Liver (tissue), 9 donors: Measurements from ENCODE around the gene DBH. TPM values are rescaled to one million over a fixed set of nuclear protein-coding genes. Genes with fewer than 3 reads are reported as not detected.

Experiments
- DNase-seq: peaks from one replicate; pipeline ENCODE4 v3.0.0-alpha.2; 2017; ENCODE audit warnings: low spot score
- H3K27ac ChIP-seq, 2 donors: one replicate each; pipeline ENCODE4 v1.7.0; 2013; ENCODE audit warnings: inconsistent platforms in 2 of 2, low read length in 2 of 2, control low read depth in 1 of 2, low read depth in 1 of 2, mild to moderate bottlenecking in 1 of 2
- H3K27me3 ChIP-seq, 4 donors: one replicate each; pipeline versions ENCODE4 v1.6.1 to v1.7.0; 2013; ENCODE audit warnings: low read length in 3 of 4, inconsistent platforms in 1 of 4, mild to moderate bottlenecking in 1 of 4, moderate library complexity in 1 of 4; ENCODE audit not compliant: control insufficient read depth in 4 of 4, insufficient read depth in 4 of 4
- H3K36me3 ChIP-seq, 4 donors: one replicate each; pipeline versions ENCODE4 v1.6.1 to v1.7.0; 2013; ENCODE audit warnings: low read length in 3 of 4, mild to moderate bottlenecking in 3 of 4, low read depth in 1 of 4, moderate library complexity in 1 of 4; ENCODE audit not compliant: control insufficient read depth in 4 of 4, insufficient read depth in 3 of 4
- H3K4me1 ChIP-seq, 4 donors: one replicate each; pipeline versions ENCODE4 v1.6.1 to v1.7.0; 2013; ENCODE audit warnings: low read length in 3 of 4, mild to moderate bottlenecking in 3 of 4, moderate library complexity in 1 of 4; ENCODE audit not compliant: control insufficient read depth in 4 of 4, insufficient read depth in 4 of 4
- H3K4me3 ChIP-seq, 3 donors: one replicate each; pipeline versions ENCODE4 v1.6.1 to v1.7.0; 2013; ENCODE audit warnings: low read length in 3 of 3, control low read depth in 1 of 3, low read depth in 1 of 3, mild to moderate bottlenecking in 1 of 3
- H3K9ac ChIP-seq, 2 donors: one replicate each; pipeline ENCODE4 v1.7.0; 2013; ENCODE audit warnings: low read length in 2 of 2, mild to moderate bottlenecking in 2 of 2, moderate library complexity in 2 of 2, control low read depth in 1 of 2, low read depth in 1 of 2
- H3K9me3 ChIP-seq, 4 donors: one replicate each; pipeline versions ENCODE4 v1.6.1 to v1.7.0; 2013; ENCODE audit warnings: low read length in 3 of 4; ENCODE audit not compliant: control insufficient read depth in 4 of 4
- ATF3 ChIP-seq: IDR thresholded peaks from 2 replicates; pipeline ENCODE4 v1.6.1; 2016; ENCODE audit warnings: antibody characterized with exemption
- CTCF ChIP-seq: fragments of 150-350 bp; IDR thresholded peaks from 2 replicates; pipeline ENCODE4 v1.5.1; 2017; ENCODE audit warnings: improper control_type of control experiment, low read depth, low read length; ENCODE audit not compliant: missing input control
- EGR1 ChIP-seq, 2 donors: IDR thresholded peaks; 2 replicates each; pipeline ENCODE4 v1.6.1; 2016 to 2018; ENCODE audit warnings: antibody characterized with exemption in 2 of 2, low read depth in 2 of 2
- FOXA1 ChIP-seq: IDR thresholded peaks from 2 replicates; pipeline ENCODE4 v1.6.1; 2016; ENCODE audit warnings: antibody characterized with exemption
- FOXA2 ChIP-seq: IDR thresholded peaks from 2 replicates; pipeline ENCODE4 v1.6.1; 2016; ENCODE audit warnings: antibody characterized with exemption
- GABPA ChIP-seq, 2 donors: IDR thresholded peaks in 1 of 2; conservative IDR thresholded peaks in 1 of 2; 2 replicates each; pipeline ENCODE4 v1.6.1; 2016; ENCODE audit warnings: antibody characterized with exemption in 2 of 2, mild to moderate bottlenecking in 1 of 2, moderate library complexity in 1 of 2
- HNF4A ChIP-seq, 2 donors: conservative IDR thresholded peaks; 2 replicates each; pipeline ENCODE4 v1.6.1; 2016; ENCODE audit warnings: antibody characterized with exemption in 2 of 2, mild to moderate bottlenecking in 2 of 2
- HNF4G ChIP-seq: IDR thresholded peaks from 2 replicates; pipeline ENCODE4 v1.6.1; 2016; ENCODE audit warnings: antibody characterized with exemption
- JUND ChIP-seq, 2 donors: IDR thresholded peaks; 2 replicates each; pipeline ENCODE4 v1.6.1; 2016; ENCODE audit warnings: antibody characterized with exemption in 2 of 2
- MAX ChIP-seq: IDR thresholded peaks from 2 replicates; pipeline ENCODE4 v1.6.1; 2016; ENCODE audit warnings: antibody characterized with exemption
- NR2F2 ChIP-seq: IDR thresholded peaks from 2 replicates; pipeline ENCODE4 v1.6.1; 2016; ENCODE audit warnings: antibody characterized with exemption
- RAD21 ChIP-seq, 2 donors: IDR thresholded peaks; 2 replicates each; pipeline ENCODE4 v1.6.1; 2016; ENCODE audit warnings: antibody characterized with exemption in 2 of 2, mild to moderate bottlenecking in 2 of 2
- REST ChIP-seq: IDR thresholded peaks from 2 replicates; pipeline ENCODE4 v1.6.1; 2016; ENCODE audit warnings: antibody characterized with exemption, mild to moderate bottlenecking
- RXRA ChIP-seq, 2 donors: IDR thresholded peaks; 2 replicates each; pipeline ENCODE4 v1.6.1; 2017 to 2018; ENCODE audit warnings: antibody characterized with exemption in 2 of 2, mild to moderate bottlenecking in 1 of 2
- SP1 ChIP-seq: IDR thresholded peaks from 2 replicates; pipeline ENCODE4 v1.6.1; 2018; ENCODE audit warnings: antibody characterized with exemption, mild to moderate bottlenecking
- TAF1 ChIP-seq: conservative IDR thresholded peaks from 2 replicates; pipeline ENCODE4 v1.6.1; 2016; ENCODE audit warnings: antibody characterized with exemption, mild to moderate bottlenecking
- YY1 ChIP-seq: IDR thresholded peaks from 2 replicates; pipeline ENCODE4 v1.6.1; 2016; ENCODE audit warnings: antibody characterized with exemption, mild to moderate bottlenecking
- ZBTB33 ChIP-seq: IDR thresholded peaks from 2 replicates; pipeline ENCODE4 v1.6.1; 2016; ENCODE audit warnings: antibody characterized with exemption
- WGBS: extraction: QIAGEN DNeasy Blood & Tissue Kit; methylation state at CpG from one replicate; pipeline ENCODE4 v1.1.7; 2013; 5-methylcytosine and 5-hydroxymethylcytosine counted together
- polyA plus RNA-seq, 2 donors: library from polyadenylated mRNA; stranded (reverse) in 1 of 2; unstranded in 1 of 2; fragments of 200-250 nt in 1 of 2; fragments of >200 nt in 1 of 2; fragmentation: Nextera tagmentation in 1 of 2; extraction: Ambion mirVana in 1 of 2; gene quantifications; one replicate each; pipeline versions ENCODE4 v1.2.1 to v1.2.3, GENCODE V29; 2013 to 2015
- total RNA-seq, 2 donors: library from RNA; depleted of rRNA; stranded (reverse); fragments of >200 nt; gene quantifications; one replicate each; pipeline ENCODE4 v1.2.3, GENCODE V29; 2014
- donor health status: healthy.
- donor health status: healthy.
- donor health status: healthy.
- donor health status: healthy.
- donor health status: healthy.

DBH gene
- total and polyA plus RNA-seq, 4 donors, result 0.37 to 21.2 (median 2.5) TPM

GRCh38 chr9:133666387-133666786 lies 30.2 kb downstream of the DBH start:
- no peak overlapping the region for H3K9ac ChIP-seq
- WGBS, result 85% methylated on average over 9 of the region's 9 CpGs
- peaks cover 0 to 7% (median 3%) of the 10 kb centered on the region in 4 donors for H3K4me1 ChIP-seq
- H3K36me3 ChIP-seq, result peaks cover 6 to 41% (median 10%) of the 10 kb centered on the region in 4 donors
- H3K9me3 ChIP-seq, result no peaks in the 10 kb centered on the region
- no peaks in the 10 kb centered on the region for H3K27me3 ChIP-seq
- H3K4me3 ChIP-seq, result no peak overlapping the region
- H3K27ac ChIP-seq, result no peak overlapping the region
- no peak for DNase-seq
- TF ChIP-seq ZBTB33 (no peak), HNF4A (conservative IDR thresholded peaks at IDR 0.05) (no peak), YY1 (no peak), SP1 (no peak), MAX (no peak), TAF1 (no peak), RAD21 (IDR thresholded peaks at IDR 0.05) (no peak), RXRA (IDR thresholded peaks at IDR 0.05) (no peak), NR2F2 (no peak), HNF4G (no peak), EGR1 (IDR thresholded peaks at IDR 0.05; ENCODE audit: low read depth in 2 of 2) (no peak), CTCF (no peak), FOXA1 (no peak), FOXA2 (no peak), ATF3 (no peak), REST (no peak), JUND (IDR thresholded peaks at IDR 0.05) (no peak), GABPA (IDR thresholded peaks at IDR 0.05 in 1 of 2, conservative IDR thresholded peaks at IDR 0.05 in 1 of 2) (no peak)
